WTC11 (cell line): ENCODE results near the gene XCL1. TPM values are rescaled to one million over a fixed set of nuclear protein-coding genes. Genes with fewer than 3 reads are reported as not detected.

Experiments used
- ATAC-seq: fragments of 200-7000 bp; cut with Tn5 transposase; 2 replicates; pipeline ENCODE4 v1.10.0; 2021; ENCODE audit warnings: mild to moderate bottlenecking, moderate library complexity
- CTCF ChIA-PET: fragments of 300-600 bp; sonication (Branson Sonifier 250); formaldehyde crosslinking; loops from one replicate; lab custom pipeline; 2021; ENCODE audit warnings: antibody characterized with exemption; lab: Charles Lee
- POLR2A ChIA-PET: fragments of 350-600 bp; sonication (Branson Sonifier 250); formaldehyde crosslinking; loops from one replicate; lab custom pipeline; 2021; ENCODE audit warnings: antibody characterized with exemption; lab: Charles Lee
- DNase-seq: peaks from one replicate; pipeline ENCODE4 v3.0.0; 2021; ENCODE audit warnings: low spot score
- H3K27ac Mint-ChIP-seq: 2 replicates; pipeline ENCODE4 v1.8.0; 2021; ENCODE audit warnings: mixed read lengths
- H3K27me3 Mint-ChIP-seq: 2 replicates; pipeline ENCODE4 v1.8.0; 2021; ENCODE audit warnings: low read depth, mild to moderate bottlenecking, moderate library complexity, mixed read lengths
- H3K36me3 Mint-ChIP-seq: 2 replicates; pipeline ENCODE4 v1.8.0; 2021; ENCODE audit warnings: mixed read lengths
- H3K4me1 Mint-ChIP-seq: 2 replicates; pipeline ENCODE4 v1.8.0; 2022; ENCODE audit warnings: mixed read lengths
- H3K4me3 Mint-ChIP-seq: 2 replicates; pipeline ENCODE4 v1.8.0; 2021; ENCODE audit warnings: mild to moderate bottlenecking, moderate library complexity, mixed read lengths
- H3K9me3 Mint-ChIP-seq: 2 replicates; pipeline ENCODE4 v1.8.0; 2021; ENCODE audit warnings: mixed read lengths
- ATF1 ChIP-seq: sonication (generic); formaldehyde crosslinking; IDR thresholded peaks from 2 replicates; pipeline ENCODE4 v1.8.1; 2023; ENCODE audit warnings: mild to moderate bottlenecking, moderate library complexity, missing genetic modification reagents
- ELF4 ChIP-seq: sonication (generic); formaldehyde crosslinking; IDR thresholded peaks from 2 replicates; pipeline ENCODE4 v1.8.1; 2022; ENCODE audit warnings: low read depth, mild to moderate bottlenecking, moderate library complexity, missing genetic modification reagents
- ESRRA ChIP-seq: sonication (generic); formaldehyde crosslinking; IDR thresholded peaks from 2 replicates; pipeline ENCODE4 v1.8.1; 2022; ENCODE audit warnings: mild to moderate bottlenecking, missing genetic modification reagents, borderline replicate concordance
- ETV6 ChIP-seq: sonication (generic); formaldehyde crosslinking; IDR thresholded peaks from 2 replicates; pipeline ENCODE4 v1.8.1; 2022; ENCODE audit warnings: mild to moderate bottlenecking, missing genetic modification reagents
- FOXK1 ChIP-seq: sonication (generic); formaldehyde crosslinking; IDR thresholded peaks from 2 replicates; pipeline ENCODE4 v1.8.0; 2022; ENCODE audit warnings: mild to moderate bottlenecking, moderate library complexity, missing genetic modification reagents
- GABPB1 ChIP-seq: sonication (generic); formaldehyde crosslinking; IDR thresholded peaks from 2 replicates; pipeline ENCODE4 v1.8.1; 2023; ENCODE audit warnings: mild to moderate bottlenecking, missing genetic modification reagents
- GRHL2 ChIP-seq: fragments of 250-450 bp; sonication (Bioruptor Pico); IDR thresholded peaks from 2 replicates; pipeline ENCODE4 v1.8.0; 2022; ENCODE audit warnings: mild to moderate bottlenecking, moderate library complexity; ENCODE audit not compliant: insufficient replicate concordance, severe bottlenecking
- HMGXB4 ChIP-seq: sonication (generic); formaldehyde crosslinking; IDR thresholded peaks from 2 replicates; pipeline ENCODE4 v1.8.1; 2023; ENCODE audit warnings: mild to moderate bottlenecking, moderate library complexity, missing genetic modification reagents
- MYBL2 ChIP-seq: sonication (generic); formaldehyde crosslinking; IDR thresholded peaks from 2 replicates; pipeline ENCODE4 v1.8.1; 2023; ENCODE audit warnings: mild to moderate bottlenecking, moderate library complexity, missing genetic modification reagents
- NR1H2 ChIP-seq: sonication (generic); formaldehyde crosslinking; IDR thresholded peaks from 2 replicates; pipeline ENCODE4 v1.9.0; 2021; ENCODE audit warnings: mild to moderate bottlenecking, moderate library complexity, missing genetic modification reagents
- NR3C1 ChIP-seq: sonication (generic); formaldehyde crosslinking; conservative IDR thresholded peaks from 2 replicates; pipeline ENCODE4 v1.8.1; 2023; ENCODE audit warnings: low read depth, mild to moderate bottlenecking, missing genetic modification reagents
- SMAD4 ChIP-seq: sonication (generic); formaldehyde crosslinking; IDR thresholded peaks from 2 replicates; pipeline ENCODE4 v1.8.0; 2022; ENCODE audit warnings: mild to moderate bottlenecking, missing genetic modification reagents
- TCF7 ChIP-seq: sonication (generic); formaldehyde crosslinking; IDR thresholded peaks from 2 replicates; pipeline ENCODE4 v1.8.0; 2022; ENCODE audit warnings: mild to moderate bottlenecking, low read depth, missing genetic modification reagents, moderate library complexity
- TEAD4 ChIP-seq: sonication (generic); formaldehyde crosslinking; IDR thresholded peaks from 2 replicates; pipeline ENCODE4 v1.8.0; 2022; ENCODE audit warnings: mild to moderate bottlenecking, missing genetic modification reagents
- ZMAT4 ChIP-seq: fragments of 250-450 bp; sonication (Bioruptor Pico); IDR thresholded peaks from 2 replicates; pipeline ENCODE4 v1.9.0; 2021; ENCODE audit warnings: mild to moderate bottlenecking
- ZNF219 ChIP-seq: sonication (generic); formaldehyde crosslinking; IDR thresholded peaks from 2 replicates; pipeline ENCODE4 v1.8.0; 2023; ENCODE audit warnings: missing genetic modification reagents, mild to moderate bottlenecking, borderline replicate concordance
- ZNF232 ChIP-seq: sonication (generic); formaldehyde crosslinking; IDR thresholded peaks from 2 replicates; pipeline ENCODE4 v1.8.0; 2022; ENCODE audit warnings: mild to moderate bottlenecking, missing genetic modification reagents
- ZNF317 ChIP-seq: sonication (generic); formaldehyde crosslinking; IDR thresholded peaks from 2 replicates; pipeline ENCODE4 v1.8.1; 2023; ENCODE audit warnings: low read depth, mild to moderate bottlenecking, moderate library complexity, missing genetic modification reagents, borderline replicate concordance
- ZNF396 ChIP-seq: fragments of 250-450 bp; sonication (Bioruptor Pico); IDR thresholded peaks from 2 replicates; pipeline ENCODE4 v1.8.0; 2021; ENCODE audit warnings: mild to moderate bottlenecking, moderate library complexity, borderline replicate concordance
- total RNA-seq: library from RNA; stranded (reverse); gene quantifications from 3 replicates; pipeline ENCODE4 v1.2.3, GENCODE V29; 2021
- TF ChIP-seq, protein P1 (sequence below): sonication (generic); formaldehyde crosslinking; IDR thresholded peaks from 2 replicates; pipeline ENCODE4 v1.8.1; 2023; ENCODE audit warnings: mild to moderate bottlenecking, missing genetic modification reagents
- TF ChIP-seq, protein P2 (sequence below): sonication (generic); formaldehyde crosslinking; IDR thresholded peaks from 2 replicates; pipeline ENCODE4 v1.8.1; 2023; ENCODE audit warnings: mild to moderate bottlenecking, missing genetic modification reagents, moderate library complexity

XCL1 gene
- total RNA-seq, 1 experiment from 2014 or later: 1.1 TPM

GRCh38 chr1:168598125-168598524 is 21.7 kb downstream of the XCL1 start (continued):
- TF ChIP-seq ZMAT4 (CRISPR knock-in tag) (no peak), SMAD4 (CRISPR knock-in tag) (no peak)
- TF ChIP-seq, protein P1, sequence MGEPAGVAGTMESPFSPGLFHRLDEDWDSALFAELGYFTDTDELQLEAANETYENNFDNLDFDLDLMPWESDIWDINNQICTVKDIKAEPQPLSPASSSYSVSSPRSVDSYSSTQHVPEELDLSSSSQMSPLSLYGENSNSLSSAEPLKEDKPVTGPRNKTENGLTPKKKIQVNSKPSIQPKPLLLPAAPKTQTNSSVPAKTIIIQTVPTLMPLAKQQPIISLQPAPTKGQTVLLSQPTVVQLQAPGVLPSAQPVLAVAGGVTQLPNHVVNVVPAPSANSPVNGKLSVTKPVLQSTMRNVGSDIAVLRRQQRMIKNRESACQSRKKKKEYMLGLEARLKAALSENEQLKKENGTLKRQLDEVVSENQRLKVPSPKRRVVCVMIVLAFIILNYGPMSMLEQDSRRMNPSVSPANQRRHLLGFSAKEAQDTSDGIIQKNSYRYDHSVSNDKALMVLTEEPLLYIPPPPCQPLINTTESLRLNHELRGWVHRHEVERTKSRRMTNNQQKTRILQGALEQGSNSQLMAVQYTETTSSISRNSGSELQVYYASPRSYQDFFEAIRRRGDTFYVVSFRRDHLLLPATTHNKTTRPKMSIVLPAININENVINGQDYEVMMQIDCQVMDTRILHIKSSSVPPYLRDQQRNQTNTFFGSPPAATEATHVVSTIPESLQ (CRISPR knock-in tag): no peak

- Mint-ChIP-seq H3K27ac (no peak overlapping the region), H3K4me1 (no peaks in the 10 kb centered on the region), H3K9me3 (0 out of 2 replicates have a peak, but pooled peaks cover 3% of the 10 kb centered on the region), H3K4me3 (no peak overlapping the region), H3K36me3 (no peaks in the 10 kb centered on the region), H3K27me3 (no peaks in the 10 kb centered on the region)
- CTCF ChIA-PET: no interaction called here
- TF ChIP-seq TCF7: no peak
- no peak for TF ChIP-seq GRHL2 (CRISPR knock-in tag)
- no peak for TF ChIP-seq GABPB1 (CRISPR knock-in tag)
- TF ChIP-seq ELF4: no peak
- no peak for TF ChIP-seq ZNF317 (CRISPR knock-in tag)
- TF ChIP-seq NR3C1 (CRISPR knock-in tag): no peak
- no peak for TF ChIP-seq MYBL2 (CRISPR knock-in tag)
- no peak for TF ChIP-seq ZNF219
- POLR2A ChIA-PET: no interaction called here
- no peak for ATAC-seq
- no peak for DNase-seq
These were observed 22.5 kb downstream of the XCL1 start for GRCh38 chr1:168598892-168599291.

DNA sequence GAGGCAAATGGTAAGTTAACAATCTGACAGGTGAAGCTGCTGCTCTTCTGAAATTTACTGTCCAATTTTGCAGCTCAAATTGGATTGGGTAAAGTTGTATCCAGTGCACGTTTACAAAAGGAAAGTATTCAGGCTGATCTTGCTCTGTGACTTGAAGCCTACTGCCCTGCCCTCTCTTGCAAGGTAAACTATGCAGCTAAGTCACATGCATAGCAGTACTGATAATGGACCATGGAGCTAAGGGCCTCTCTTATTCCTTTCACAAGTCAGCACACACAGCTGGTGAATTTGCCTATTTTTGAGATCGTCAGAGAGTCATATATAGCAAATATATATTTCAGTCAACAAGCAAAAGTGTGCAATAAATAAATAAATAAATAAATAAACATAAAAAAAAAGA is 23.2 kb downstream of the XCL1 start:
- ATAC-seq (peak; percentile 38; the same call in 1 of the 2 replicates), DNase-seq (no peak)
- Mint-ChIP-seq H3K27me3 (no peaks in the 10 kb centered on the region), H3K4me3 (no peak overlapping the region), H3K27ac (no peak overlapping the region), H3K9me3 (0 out of 2 replicates have a peak, but pooled peaks cover 3% of the 10 kb centered on the region), H3K4me1 (no peaks in the 10 kb centered on the region), H3K36me3 (no peaks in the 10 kb centered on the region)
- POLR2A ChIA-PET: no interaction called here
- TF ChIP-seq, protein P2, sequence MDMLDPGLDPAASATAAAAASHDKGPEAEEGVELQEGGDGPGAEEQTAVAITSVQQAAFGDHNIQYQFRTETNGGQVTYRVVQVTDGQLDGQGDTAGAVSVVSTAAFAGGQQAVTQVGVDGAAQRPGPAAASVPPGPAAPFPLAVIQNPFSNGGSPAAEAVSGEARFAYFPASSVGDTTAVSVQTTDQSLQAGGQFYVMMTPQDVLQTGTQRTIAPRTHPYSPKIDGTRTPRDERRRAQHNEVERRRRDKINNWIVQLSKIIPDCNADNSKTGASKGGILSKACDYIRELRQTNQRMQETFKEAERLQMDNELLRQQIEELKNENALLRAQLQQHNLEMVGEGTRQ: no peak
- TF ChIP-seq ESRRA (CRISPR knock-in tag) (no peak), ZNF396 (CRISPR knock-in tag) (no peak), ATF1 (CRISPR knock-in tag) (no peak), ETV6 (CRISPR knock-in tag) (no peak), ZNF232 (CRISPR knock-in tag) (no peak), TEAD4 (CRISPR knock-in tag) (no peak), HMGXB4 (no peak), FOXK1 (CRISPR knock-in tag) (no peak), NR1H2 (CRISPR knock-in tag) (no peak)
- CTCF ChIA-PET: interaction anchor here (1.2 kb wide), 1 partner anchor 257 kb away, joined by 4 read pairs; no protein-coding TSS in a partner anchor
